ENCODE data around the gene RAB3D.

RAB3D gene

DNA sequence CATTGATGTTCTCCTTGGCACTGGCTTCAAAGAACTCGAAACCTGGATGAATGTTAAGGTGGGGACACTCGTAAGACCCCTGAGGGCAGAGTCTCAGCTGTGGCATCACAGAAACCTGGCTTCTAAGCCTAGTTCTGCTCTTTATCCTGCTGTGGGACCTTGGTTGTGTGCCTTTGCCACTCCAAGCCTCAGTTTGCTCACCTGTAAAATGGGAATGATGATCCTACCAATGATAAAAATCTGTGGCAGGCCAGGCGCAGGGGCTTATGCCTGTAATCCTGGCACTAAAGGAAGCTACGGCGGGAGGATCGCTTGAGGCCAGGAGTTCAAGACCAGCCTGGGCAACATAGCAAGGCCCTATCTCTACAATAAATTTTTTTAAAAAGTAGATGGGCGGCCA is 13.9 kb downstream of the RAB3D start:
- Histone ChIP-seq H3K4me3 (ENCODE audit: low read depth, low read length) (no peak overlapping the region), H3K9me3 (ENCODE audit: control insufficient read depth, insufficient read depth, low read depth, low read length) (no peaks in the 10 kb centered on the region), H3K36me3 (ENCODE audit: control insufficient read depth in 2 of 2, insufficient read depth in 1 of 2, low read length in 2 of 2) (peaks cover 0 to 6% of the 10 kb centered on the region in 2 experiments; a peak in 2 of 3 replicates), H3K27ac (ENCODE audit: extremely low read depth, low read depth, low read length) (no peak overlapping the region), H3K4me1 (ENCODE audit: control insufficient read depth, insufficient read depth, low read length) (peaks cover 20% of the 10 kb centered on the region)
- ChIA-PET CTCF (interaction anchor here (0.9 to 1.9 kb wide), 2 partner anchors 12 to 32 kb away, joined by 3 to 4 read pairs; no protein-coding TSS in a partner anchor), POLR2A (interaction anchor here (2.2 to 4.1 kb wide), 2 partner anchors 14 to 49 kb away, joined by 9 to 14 read pairs; partner anchors contain the start of genes RAB3D and SWSAP1)
- TF ChIP-seq, protein P1, sequence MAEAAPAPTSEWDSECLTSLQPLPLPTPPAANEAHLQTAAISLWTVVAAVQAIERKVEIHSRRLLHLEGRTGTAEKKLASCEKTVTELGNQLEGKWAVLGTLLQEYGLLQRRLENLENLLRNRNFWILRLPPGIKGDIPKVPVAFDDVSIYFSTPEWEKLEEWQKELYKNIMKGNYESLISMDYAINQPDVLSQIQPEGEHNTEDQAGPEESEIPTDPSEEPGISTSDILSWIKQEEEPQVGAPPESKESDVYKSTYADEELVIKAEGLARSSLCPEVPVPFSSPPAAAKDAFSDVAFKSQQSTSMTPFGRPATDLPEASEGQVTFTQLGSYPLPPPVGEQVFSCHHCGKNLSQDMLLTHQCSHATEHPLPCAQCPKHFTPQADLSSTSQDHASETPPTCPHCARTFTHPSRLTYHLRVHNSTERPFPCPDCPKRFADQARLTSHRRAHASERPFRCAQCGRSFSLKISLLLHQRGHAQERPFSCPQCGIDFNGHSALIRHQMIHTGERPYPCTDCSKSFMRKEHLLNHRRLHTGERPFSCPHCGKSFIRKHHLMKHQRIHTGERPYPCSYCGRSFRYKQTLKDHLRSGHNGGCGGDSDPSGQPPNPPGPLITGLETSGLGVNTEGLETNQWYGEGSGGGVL (tag by site-specific recombination; IDR thresholded peaks at IDR 0.05) = no peak
- no peak for TF ChIP-seq ZNF514 (tag by site-specific recombination; IDR thresholded peaks at IDR 0.05)
- TF ChIP-seq ZNF121 (tag by site-specific recombination; IDR thresholded peaks at IDR 0.05) = peak; percentile 22; the same call in 1 of the 2 replicates

DNA sequence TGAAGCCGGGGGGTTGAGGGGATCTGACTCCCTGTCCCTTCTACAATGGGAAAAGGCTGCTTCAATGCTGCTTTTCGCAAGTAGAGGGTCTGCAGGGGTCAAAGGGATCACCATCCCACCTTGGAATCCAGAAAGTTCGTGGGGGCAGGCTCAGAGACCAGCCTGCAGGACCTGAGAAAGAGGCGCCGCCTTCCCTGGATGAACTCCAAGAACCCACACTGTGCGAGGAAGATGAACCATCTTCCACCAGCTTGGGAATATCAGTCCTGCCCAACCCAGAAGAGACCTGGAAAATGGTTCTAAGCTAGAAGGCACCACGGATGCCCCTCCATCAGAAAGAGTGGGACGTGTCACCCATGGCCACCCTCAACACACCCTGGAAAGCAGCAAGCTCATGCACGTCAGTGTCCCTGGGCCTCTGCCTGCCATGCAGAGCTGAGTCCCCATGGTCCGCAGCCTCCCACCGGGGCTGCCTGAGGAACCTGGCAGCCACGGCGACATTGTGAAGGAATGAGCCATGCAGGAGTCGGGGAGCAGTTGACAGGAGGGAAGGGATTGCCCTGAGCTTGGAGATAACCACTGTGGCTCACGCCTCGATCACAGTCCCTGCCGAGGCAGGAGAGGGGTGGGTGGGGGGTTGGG is 14.6 kb downstream of the RAB3D start:
- TF ChIP-seq MZF1 (tag by site-specific recombination; IDR thresholded peaks at IDR 0.05; ENCODE audit: borderline replicate concordance) (0 out of 2 replicates have a peak, but pooled peaks have one; percentile 8), ZIC2 (tag by site-specific recombination; IDR thresholded peaks at IDR 0.05) (peak; percentile 64), ZFP37 (tag by site-specific recombination; IDR thresholded peaks at IDR 0.05) (no peak)
- H3K4me1 ChIP-seq (ENCODE audit: control insufficient read depth, insufficient read depth, low read length) = peaks cover 20% of the 10 kb centered on the region
- no peak overlapping the region for H3K4me3 ChIP-seq (ENCODE audit: low read depth, low read length)
- H3K9me3 ChIP-seq (ENCODE audit: control insufficient read depth, insufficient read depth, low read depth, low read length) = no peaks in the 10 kb centered on the region
- peaks cover 0 to 6% of the 10 kb centered on the region in 2 experiments; a peak in 2 of 3 replicates for H3K36me3 ChIP-seq (ENCODE audit: control insufficient read depth in 2 of 2, insufficient read depth in 1 of 2, low read length in 2 of 2)
- peak overlapping the region; percentile 63 for H3K27ac ChIP-seq (ENCODE audit: extremely low read depth, low read depth, low read length)
- POLR2A ChIA-PET = interaction anchor here (0.8 to 4.1 kb wide), 8 partner anchors 15 to 57 kb away, joined by 3 to 14 read pairs (median 4); partner anchors contain the start of genes CCDC159, RAB3D, SWSAP1 and TMEM205
- CTCF ChIA-PET = interaction anchor here (0.6 to 1.9 kb wide), 3 partner anchors 31 to 286 kb away, joined by 4 to 6 read pairs (median 4); no protein-coding TSS in a partner anchor

DNA sequence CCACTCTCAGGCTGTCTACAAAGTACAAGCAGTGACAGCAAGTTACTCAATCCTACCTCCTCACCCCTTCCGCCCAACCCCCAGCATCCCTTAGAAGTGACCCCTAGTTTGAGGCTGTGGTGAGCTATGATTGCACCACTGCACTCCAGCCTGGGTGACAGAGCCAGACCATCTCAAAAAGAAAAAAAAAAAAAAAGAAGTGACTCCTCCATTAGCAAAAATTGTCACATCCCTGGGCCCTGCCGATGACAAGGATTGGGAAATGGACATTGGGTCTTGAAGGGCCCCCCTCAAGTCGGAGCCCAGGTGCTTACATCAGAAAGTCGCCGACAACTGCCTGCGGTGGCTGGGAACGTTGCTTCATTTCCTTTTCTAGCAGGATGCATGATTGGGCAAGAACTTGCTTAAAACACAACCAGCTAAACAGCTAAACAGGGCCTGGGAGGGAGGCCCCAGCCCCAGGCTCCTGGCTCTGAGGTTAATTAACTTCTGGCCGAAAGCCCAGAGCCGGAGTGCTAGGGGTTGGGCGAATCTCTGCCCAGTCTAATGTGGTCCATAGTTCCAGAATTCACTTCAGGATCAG is 15.3 kb downstream of the RAB3D start:
- no peaks in the 10 kb centered on the region for H3K9me3 ChIP-seq (ENCODE audit: control insufficient read depth, insufficient read depth, low read depth, low read length)
- no peak overlapping the region for H3K4me3 ChIP-seq (ENCODE audit: low read depth, low read length)
- peaks cover 20% of the 10 kb centered on the region for H3K4me1 ChIP-seq (ENCODE audit: control insufficient read depth, insufficient read depth, low read length)
- peak overlapping the region; percentile 63; the same call in 1 of the 2 replicates for H3K27ac ChIP-seq (ENCODE audit: extremely low read depth, low read depth, low read length)
- POLR2A ChIA-PET = interaction anchor here (0.6 to 4.1 kb wide), 10 partner anchors 16 to 948 kb away, joined by 3 to 14 read pairs (median 4); partner anchors contain the start of genes CCDC159, RAB3D, SWSAP1 and TMEM205
- H3K36me3 ChIP-seq (ENCODE audit: control insufficient read depth in 2 of 2, insufficient read depth in 1 of 2, low read length in 2 of 2) = peaks cover 0 to 6% of the 10 kb centered on the region in 2 experiments; a peak in 2 of 3 replicates
- CTCF ChIA-PET = interaction anchor here (0.6 to 1.9 kb wide), 4 partner anchors 28 to 285 kb away, joined by 4 to 6 read pairs (median 4); partner anchors contain the start of gene TSPAN16
- TF ChIP-seq MZF1 (tag by site-specific recombination; IDR thresholded peaks at IDR 0.05; ENCODE audit: borderline replicate concordance) (0 out of 2 replicates have a peak, but pooled peaks have one; percentile 18), ZBTB17 (tag by site-specific recombination; IDR thresholded peaks at IDR 0.05) (peak; percentile 70; the same call in 1 of the 2 replicates), ZNF677 (tag by site-specific recombination; IDR thresholded peaks at IDR 0.05) (no peak), OSR2 (tag by site-specific recombination; IDR thresholded peaks at IDR 0.05) (peak; percentile 54), ZNF335 (tag by site-specific recombination; conservative IDR thresholded peaks at IDR 0.05) (peak; percentile 94), ZFP41 (tag by site-specific recombination; IDR thresholded peaks at IDR 0.05; ENCODE audit: borderline replicate concordance) (no peak), ZBTB20 (tag by site-specific recombination; IDR thresholded peaks at IDR 0.05) (peak; percentile 54; the same call in 1 of the 2 replicates), GLIS1 (tag by site-specific recombination; IDR thresholded peaks at IDR 0.05) (peak; percentile 20; the same call in 1 of the 2 replicates), SP7 (tag by site-specific recombination; IDR thresholded peaks at IDR 0.05) (peak; percentile 65; the same call in 1 of the 2 replicates), ZNF404 (tag by site-specific recombination; IDR thresholded peaks at IDR 0.05) (no peak)
- TF ChIP-seq, protein P2, sequence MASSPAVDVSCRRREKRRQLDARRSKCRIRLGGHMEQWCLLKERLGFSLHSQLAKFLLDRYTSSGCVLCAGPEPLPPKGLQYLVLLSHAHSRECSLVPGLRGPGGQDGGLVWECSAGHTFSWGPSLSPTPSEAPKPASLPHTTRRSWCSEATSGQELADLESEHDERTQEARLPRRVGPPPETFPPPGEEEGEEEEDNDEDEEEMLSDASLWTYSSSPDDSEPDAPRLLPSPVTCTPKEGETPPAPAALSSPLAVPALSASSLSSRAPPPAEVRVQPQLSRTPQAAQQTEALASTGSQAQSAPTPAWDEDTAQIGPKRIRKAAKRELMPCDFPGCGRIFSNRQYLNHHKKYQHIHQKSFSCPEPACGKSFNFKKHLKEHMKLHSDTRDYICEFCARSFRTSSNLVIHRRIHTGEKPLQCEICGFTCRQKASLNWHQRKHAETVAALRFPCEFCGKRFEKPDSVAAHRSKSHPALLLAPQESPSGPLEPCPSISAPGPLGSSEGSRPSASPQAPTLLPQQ (tag by site-specific recombination; IDR thresholded peaks at IDR 0.05) = peak; percentile 72; the same call in 1 of the 2 replicates
- TF ChIP-seq, protein P3, sequence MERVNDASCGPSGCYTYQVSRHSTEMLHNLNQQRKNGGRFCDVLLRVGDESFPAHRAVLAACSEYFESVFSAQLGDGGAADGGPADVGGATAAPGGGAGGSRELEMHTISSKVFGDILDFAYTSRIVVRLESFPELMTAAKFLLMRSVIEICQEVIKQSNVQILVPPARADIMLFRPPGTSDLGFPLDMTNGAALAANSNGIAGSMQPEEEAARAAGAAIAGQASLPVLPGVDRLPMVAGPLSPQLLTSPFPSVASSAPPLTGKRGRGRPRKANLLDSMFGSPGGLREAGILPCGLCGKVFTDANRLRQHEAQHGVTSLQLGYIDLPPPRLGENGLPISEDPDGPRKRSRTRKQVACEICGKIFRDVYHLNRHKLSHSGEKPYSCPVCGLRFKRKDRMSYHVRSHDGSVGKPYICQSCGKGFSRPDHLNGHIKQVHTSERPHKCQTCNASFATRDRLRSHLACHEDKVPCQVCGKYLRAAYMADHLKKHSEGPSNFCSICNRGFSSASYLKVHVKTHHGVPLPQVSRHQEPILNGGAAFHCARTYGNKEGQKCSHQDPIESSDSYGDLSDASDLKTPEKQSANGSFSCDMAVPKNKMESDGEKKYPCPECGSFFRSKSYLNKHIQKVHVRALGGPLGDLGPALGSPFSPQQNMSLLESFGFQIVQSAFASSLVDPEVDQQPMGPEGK (tag by site-specific recombination; IDR thresholded peaks at IDR 0.05) = peak; percentile 91
- TF ChIP-seq, protein P4, sequence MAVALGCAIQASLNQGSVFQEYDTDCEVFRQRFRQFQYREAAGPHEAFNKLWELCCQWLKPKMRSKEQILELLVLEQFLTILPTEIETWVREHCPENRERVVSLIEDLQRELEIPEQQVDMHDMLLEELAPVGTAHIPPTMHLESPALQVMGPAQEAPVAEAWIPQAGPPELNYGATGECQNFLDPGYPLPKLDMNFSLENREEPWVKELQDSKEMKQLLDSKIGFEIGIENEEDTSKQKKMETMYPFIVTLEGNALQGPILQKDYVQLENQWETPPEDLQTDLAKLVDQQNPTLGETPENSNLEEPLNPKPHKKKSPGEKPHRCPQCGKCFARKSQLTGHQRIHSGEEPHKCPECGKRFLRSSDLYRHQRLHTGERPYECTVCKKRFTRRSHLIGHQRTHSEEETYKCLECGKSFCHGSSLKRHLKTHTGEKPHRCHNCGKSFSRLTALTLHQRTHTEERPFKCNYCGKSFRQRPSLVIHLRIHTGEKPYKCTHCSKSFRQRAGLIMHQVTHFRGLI (tag by site-specific recombination; IDR thresholded peaks at IDR 0.05) = peak; percentile 92
- TF ChIP-seq, protein P5, sequence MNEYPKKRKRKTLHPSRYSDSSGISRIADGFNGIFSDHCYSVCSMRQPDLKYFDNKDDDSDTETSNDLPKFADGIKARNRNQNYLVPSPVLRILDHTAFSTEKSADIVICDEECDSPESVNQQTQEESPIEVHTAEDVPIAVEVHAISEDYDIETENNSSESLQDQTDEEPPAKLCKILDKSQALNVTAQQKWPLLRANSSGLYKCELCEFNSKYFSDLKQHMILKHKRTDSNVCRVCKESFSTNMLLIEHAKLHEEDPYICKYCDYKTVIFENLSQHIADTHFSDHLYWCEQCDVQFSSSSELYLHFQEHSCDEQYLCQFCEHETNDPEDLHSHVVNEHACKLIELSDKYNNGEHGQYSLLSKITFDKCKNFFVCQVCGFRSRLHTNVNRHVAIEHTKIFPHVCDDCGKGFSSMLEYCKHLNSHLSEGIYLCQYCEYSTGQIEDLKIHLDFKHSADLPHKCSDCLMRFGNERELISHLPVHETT (tag by site-specific recombination; IDR thresholded peaks at IDR 0.05) = 0 out of 2 replicates have a peak, but pooled peaks have one; percentile 10
